ENCODE data around the gene TCTN1.

DNA sequence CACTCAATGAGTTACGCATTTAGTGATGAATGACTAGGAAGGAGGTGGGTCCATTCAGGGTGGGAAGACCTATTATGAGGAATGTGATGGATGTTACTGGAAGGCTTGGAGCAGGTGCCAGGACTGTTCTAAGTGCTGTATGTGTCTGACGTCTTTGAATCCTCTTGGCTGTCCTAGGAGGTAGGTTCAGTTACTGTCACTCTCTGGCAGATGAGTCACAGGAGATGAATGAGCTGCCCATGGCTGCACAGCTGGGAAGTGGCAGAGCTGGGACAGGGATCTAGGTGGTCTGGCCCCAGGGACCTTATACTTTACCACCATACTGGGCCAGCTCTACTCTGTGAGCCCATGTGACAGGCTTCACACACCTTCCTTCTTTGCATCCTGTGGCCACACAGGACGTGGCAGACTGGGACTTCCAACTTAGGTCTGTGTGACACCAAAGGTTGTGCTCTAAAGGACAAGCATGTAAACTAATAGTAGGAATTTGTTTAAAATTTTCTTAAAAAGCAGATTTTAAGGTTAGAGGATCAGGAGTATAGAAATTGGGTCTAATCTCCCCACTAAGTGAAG is 24.0 kb downstream of the TCTN1 start:
- TF ChIP-seq CTCF (IDR thresholded peaks at IDR 0.05; ENCODE audit: borderline replicate concordance, extremely low read depth, low read length, poor library complexity, severe bottlenecking) (no peak), EZH2 (IDR thresholded peaks at IDR 0.05; ENCODE audit: borderline replicate concordance, low read depth, low read length, severe bottlenecking) (no peak)
